H7 (cell line): ENCODE measurements around the gene MINK1. TPM values are rescaled to one million over a fixed set of nuclear protein-coding genes. Genes with fewer than 3 reads are reported as not detected.

Experiments used
- DNase-seq: peaks from one replicate; pipeline ENCODE4 v3.0.0; 2012
- H3K27me3 ChIP-seq: 2 replicates; pipeline ENCODE4 v1.6.0; 2011; ENCODE audit warnings: mild to moderate bottlenecking, low read length; ENCODE audit not compliant: control insufficient read depth, insufficient read depth
- H3K36me3 ChIP-seq: replicated peaks from 2 replicates; pipeline ENCODE4 v1.5.1; 2011; ENCODE audit warnings: low read length; ENCODE audit not compliant: control insufficient read depth, insufficient read depth
- H3K4me3 ChIP-seq: 2 replicates; pipeline ENCODE4 v1.5.1; 2011; ENCODE audit warnings: low read depth, mild to moderate bottlenecking, control low read depth, low read length, moderate library complexity; ENCODE audit not compliant: insufficient read depth
- total RNA-seq: library from RNA; depleted of rRNA; stranded (reverse); fragments of >200 nt; shearing (Covaris generic); gene quantifications from 2 replicates; pipeline ENCODE4 v1.2.3, GENCODE V29; 2014

MINK1 gene
- total RNA-seq, 1 experiment from 2014 or later: 42.4 TPM

DNA sequence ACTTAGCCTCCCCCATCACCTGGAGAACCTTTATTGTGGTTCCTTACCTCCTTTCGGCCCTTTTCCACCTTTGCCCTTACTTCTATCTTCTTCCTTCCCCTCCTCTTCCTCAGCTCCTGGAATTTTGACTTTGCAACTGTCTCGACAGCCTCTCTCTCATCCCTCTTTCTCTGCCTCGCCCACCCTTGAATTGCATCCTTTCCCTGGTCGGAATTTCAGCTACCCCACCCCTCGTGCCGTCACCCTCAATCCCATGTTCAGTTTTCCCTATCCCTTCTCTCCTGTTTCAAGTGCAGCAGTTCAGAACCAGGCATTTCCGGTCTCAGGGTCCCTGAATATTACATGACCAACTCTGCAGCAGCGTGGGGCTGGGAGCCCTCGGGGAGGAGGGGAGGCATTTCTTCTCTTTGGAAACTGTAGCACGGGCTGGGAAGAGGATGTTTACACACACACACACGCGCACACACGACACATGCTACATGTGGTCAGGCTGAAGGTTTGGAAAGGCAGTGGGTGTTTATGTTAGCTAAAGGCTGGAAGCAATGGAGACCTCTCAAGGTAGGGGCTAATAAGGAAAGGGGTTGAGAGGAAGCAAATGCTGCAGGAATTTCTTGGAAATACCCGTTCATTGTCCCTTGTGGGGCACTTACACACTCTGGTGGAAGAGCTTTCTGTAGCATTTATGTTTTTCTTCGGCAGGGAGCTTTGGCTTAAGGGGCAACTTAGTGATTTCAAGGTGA is 971 bp downstream of the MINK1 start:
- H3K36me3 ChIP-seq: peaks cover 2% of the 10 kb centered on the region
- H3K4me3 ChIP-seq: peak overlapping the region; percentile 92
- H3K27me3 ChIP-seq: no peaks in the 10 kb centered on the region
- DNase-seq: no peak

DNA sequence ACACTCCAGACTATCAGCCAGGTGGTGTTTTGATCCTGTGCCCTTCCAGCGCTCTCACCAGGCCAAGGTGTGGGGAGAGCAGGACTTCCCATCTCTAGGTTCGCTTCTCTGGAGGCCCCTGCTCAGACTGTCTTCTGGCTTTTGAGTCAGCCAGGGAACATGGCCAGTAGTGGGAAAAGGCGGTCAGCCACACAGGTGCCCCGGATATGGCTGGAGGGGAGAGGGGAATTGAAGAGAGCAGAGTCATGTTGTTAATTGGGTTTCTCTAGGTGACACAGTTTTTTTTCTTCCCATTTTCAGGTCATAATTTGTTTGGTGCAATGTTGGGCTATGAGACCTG is 1.5 kb downstream of the MINK1 start:
- no peak for DNase-seq
- H3K4me3 ChIP-seq: peak overlapping the region; percentile 92; the same call in 1 of the 2 replicates
- H3K36me3 ChIP-seq: peaks cover 2% of the 10 kb centered on the region
- no peaks in the 10 kb centered on the region for H3K27me3 ChIP-seq

DNA sequence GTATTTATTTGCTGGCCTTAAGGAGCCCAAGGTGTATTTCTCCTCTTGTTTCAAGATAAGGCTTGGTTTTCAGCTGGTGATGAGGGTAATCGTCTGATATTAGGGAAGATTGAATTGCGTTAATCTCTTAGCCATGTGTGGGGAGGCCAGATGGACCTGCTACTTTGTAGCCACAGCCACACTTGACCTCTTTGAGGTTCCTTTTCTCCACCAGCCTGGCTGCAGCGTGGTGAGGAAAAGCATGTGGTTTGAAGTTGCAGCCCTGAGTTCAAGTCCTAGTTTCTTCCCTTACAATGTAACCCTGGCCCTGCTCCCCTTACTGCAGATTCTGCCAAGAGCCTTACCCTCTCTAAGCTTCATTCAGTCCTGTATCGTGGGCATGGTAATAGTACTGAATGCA is 3.1 kb downstream of the MINK1 start:
- peaks cover 2% of the 10 kb centered on the region for H3K36me3 ChIP-seq
- no peaks in the 10 kb centered on the region for H3K27me3 ChIP-seq
- DNase-seq: no peak
- H3K4me3 ChIP-seq: no peak overlapping the region

DNA sequence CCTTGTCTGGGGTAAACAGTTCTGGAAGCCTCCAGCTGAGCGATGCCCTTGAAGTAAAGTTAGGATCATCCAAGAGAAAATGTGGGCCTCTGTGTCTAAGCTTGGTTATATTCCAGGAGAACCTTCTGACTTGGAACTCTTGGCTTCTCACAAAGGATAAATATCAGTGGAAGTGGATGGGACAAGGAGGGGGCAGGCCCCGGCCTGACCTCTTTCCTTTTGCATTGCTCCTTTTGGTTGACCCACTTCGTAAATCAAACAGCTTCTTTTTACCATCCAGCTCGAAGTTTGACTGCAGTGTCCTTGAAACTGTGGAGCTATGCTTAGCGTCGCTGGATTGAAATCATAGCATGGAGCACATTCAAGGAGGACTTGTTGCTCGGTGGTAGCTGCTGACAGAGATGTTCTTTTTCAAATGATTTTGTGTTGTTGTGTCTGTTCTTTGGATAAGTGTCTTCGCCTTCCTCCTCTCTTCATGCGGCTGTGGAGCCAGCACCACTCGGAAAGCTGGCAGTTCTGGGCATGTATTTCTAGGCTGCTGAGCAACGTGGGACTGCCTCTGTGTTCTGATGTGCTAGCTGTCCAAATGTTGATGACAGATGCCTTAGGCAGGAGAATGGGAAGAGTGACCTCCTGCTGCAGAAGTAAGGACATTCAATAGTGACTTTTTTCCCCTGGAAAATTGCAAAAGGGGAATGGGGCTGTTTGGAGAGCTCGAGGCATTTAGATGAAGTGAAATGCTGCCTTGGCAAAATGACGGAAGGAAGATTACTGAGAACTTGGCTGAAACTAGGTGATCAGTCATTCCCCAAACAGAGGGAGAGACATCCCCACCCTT is 4.5 kb downstream of the MINK1 start:
- no peak for DNase-seq
- Histone ChIP-seq H3K4me3 (no peak overlapping the region), H3K36me3 (peaks cover 2% of the 10 kb centered on the region), H3K27me3 (no peaks in the 10 kb centered on the region)

DNA sequence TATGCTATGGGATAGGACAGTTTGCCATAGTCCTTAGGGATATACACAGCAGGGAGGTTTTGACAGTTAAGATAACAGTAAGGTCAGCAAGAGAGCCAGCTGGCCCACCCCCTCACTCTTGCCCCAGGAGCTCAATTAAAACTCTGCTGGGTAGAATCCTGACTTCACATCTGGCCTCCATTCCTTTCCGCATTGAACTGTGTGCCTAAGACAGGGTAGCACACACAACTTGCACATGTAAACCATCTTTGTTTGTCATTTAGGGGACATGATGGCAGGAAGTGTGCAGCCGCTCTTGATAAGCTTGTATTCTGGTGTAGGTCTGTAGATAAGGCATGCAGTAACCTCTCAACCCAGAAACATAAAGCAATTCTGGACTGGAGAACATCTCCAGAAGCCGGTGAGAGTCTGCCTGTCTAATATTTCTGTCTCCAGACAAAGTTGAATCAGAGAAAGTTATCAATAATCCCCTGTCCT is 5.2 kb downstream of the MINK1 start:
- H3K27me3 ChIP-seq: no peaks in the 10 kb centered on the region
- DNase-seq: no peak
- peaks cover 2% of the 10 kb centered on the region for H3K36me3 ChIP-seq
- H3K4me3 ChIP-seq: no peak overlapping the region

DNA sequence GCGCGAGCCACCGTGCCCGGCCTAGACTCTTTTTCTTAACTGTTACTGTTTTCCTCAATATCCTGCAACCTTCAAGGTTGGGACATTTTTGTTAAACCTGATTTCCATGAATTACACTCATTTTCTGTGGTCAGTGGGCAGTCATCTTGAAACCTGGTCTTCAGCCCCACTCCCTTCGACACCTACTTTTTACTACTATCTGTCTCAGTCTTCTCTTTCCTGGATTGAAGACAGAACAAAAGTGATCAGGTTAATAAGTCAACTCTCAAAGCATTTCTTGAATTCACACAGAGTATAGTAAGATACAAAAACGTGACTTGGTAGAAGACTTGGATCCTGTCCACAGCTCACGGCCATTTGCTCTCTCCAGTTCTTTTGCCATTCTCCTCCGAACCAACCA is 6.1 kb downstream of the MINK1 start:
- Histone ChIP-seq H3K36me3 (peaks cover 2% of the 10 kb centered on the region), H3K4me3 (no peak overlapping the region), H3K27me3 (no peaks in the 10 kb centered on the region)
- DNase-seq: no peak

DNA sequence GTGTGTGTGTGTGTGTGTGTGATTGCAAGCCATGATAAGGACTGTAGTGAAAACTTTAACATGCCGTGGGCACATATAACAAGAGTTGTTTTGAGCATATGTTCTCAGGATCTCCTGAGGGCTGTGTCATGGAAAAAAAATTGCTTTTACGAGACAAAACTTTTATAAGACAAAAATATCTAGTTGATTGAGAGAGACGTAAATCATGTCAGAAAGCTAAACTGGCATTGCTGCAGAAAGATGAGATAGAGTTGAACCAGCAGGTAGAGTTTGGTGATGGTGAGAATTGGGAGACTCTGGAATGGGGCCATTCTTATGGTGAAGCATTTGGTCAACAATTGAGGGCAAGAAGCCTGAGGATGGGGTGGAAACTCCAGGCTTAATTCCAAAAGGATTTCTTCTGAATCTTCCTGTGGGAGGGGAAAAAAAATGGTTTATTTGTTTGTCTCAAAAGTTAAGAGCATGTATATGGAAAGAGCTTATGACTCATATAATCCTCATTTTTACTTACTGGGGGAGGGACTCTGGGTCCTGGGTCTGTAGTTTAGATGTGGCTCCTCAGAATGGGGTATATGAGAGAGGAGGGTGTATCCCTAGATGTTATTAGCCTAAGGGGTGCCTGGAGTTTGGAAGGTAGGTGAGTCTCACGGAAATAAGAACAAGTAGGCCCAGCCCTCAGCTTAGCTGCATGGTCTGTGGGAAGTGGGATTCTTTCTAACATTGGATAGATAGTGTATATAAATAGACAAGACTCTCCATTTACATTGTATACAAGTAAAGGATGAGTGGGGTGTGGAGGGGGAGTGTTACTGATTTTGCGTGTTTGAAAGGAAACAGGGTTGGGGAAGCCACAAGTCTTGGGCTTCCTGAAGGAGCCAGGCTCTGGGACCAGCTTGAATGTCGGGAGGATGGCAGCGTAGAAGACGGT is 7.1 kb downstream of the MINK1 start:
- peaks cover 2% of the 10 kb centered on the region for H3K36me3 ChIP-seq

DNA sequence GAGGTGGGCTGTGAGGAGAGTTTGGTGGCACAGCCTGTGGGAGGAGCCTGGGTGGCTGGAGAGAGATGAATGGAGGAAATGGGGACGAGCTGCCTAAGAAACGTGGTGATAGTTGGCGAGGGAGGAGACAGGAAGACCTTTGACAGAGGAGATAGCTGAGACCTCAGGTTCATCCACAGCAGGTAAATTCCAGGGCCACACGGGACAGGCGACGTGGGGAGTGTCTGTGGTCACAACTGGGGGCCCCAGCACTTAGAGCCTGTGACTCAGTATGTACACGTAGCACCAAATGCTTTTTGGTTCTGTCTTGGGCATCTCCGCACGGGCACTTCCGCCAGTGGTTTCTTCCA is 7.7 kb downstream of the MINK1 start:
- H3K27me3 ChIP-seq: no peaks in the 10 kb centered on the region
- peaks cover 2% of the 10 kb centered on the region for H3K36me3 ChIP-seq
- DNase-seq: no peak
- no peak overlapping the region for H3K4me3 ChIP-seq

More for the DNA sequence above, 7.1 kb downstream of the MINK1 start:
- no peak overlapping the region for H3K4me3 ChIP-seq
- no peak for DNase-seq
- H3K27me3 ChIP-seq: no peaks in the 10 kb centered on the region

DNA sequence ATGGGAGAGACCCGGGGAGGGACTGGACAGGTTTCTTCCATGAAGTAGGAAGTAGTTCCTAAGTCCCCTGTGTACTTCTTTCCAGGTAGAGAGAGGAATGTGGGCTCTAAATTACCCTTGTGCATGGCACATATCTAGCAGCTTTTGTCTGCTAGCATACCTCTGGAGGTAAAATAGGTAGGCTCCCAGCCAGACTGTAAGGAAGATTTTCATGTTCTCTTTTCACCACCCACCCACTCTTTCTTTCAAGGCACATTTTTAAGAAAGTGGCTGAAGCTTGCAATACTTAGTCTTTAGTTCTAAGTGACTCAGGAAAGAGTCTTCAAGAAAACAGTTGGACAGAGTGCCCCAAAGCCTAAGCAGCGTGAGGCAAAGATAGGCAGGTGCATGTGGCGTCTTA is 9.2 kb downstream of the MINK1 start:
- Histone ChIP-seq H3K4me3 (no peak overlapping the region), H3K27me3 (no peaks in the 10 kb centered on the region), H3K36me3 (peaks cover 2% of the 10 kb centered on the region)
- DNase-seq: no peak

DNA sequence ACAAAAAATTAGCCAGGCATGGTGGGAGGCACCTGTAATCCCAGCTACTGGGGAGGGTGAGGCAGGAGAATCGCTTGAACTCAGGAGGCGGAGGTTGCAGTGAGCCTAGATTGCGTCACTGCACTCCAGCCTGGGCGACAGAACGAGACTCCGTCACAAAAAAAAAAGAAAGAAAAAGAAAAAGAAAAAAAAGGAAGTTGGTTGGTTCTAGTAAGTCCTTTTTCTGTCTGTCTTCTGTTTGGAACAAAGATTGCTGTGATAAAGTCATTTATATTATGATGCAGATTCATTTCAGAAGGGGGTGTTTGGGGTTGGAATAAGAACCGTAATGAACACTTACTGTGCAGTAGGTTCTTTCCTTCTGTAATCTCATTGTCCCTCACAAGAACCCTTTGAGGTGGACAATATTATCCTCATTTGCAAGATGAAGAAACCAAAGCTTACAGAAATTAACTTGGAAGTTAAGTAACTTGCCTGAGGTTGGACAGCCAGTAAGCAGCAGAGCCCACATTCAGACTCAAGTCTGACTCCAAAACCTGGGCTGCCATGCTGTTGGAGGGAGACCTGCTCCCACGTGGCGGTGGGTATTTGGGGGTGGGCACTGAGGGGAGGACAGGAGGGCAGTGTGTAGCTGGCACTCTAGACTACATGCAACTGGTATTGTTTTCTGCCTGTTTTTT is 10.3 kb downstream of the MINK1 start:
- no peaks in the 10 kb centered on the region for H3K27me3 ChIP-seq
- H3K4me3 ChIP-seq: no peak overlapping the region
- no peak for DNase-seq
- no peaks in the 10 kb centered on the region for H3K36me3 ChIP-seq

DNA sequence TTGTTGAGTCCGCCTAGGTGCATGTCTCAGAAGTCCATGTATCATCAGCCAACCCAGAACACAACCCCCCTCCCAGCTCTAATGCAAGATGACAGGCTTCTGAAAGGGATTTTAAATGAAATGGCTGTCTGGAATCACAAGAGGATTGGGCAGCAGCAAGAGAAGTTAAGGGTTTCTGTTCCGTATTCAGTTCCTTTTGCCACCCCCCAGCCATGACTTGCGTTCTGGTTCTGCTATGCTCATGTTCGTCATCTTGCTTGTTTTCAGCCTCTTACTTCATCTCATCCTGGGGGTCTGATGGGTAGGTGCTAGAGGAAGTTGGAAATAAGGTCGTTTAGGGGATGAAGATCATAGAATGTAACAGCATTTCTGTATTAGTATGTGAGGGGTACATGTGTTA is 12.0 kb downstream of the MINK1 start:
- H3K4me3 ChIP-seq: no peak overlapping the region
- H3K36me3 ChIP-seq: no peaks in the 10 kb centered on the region
- no peaks in the 10 kb centered on the region for H3K27me3 ChIP-seq
- no peak for DNase-seq

DNA sequence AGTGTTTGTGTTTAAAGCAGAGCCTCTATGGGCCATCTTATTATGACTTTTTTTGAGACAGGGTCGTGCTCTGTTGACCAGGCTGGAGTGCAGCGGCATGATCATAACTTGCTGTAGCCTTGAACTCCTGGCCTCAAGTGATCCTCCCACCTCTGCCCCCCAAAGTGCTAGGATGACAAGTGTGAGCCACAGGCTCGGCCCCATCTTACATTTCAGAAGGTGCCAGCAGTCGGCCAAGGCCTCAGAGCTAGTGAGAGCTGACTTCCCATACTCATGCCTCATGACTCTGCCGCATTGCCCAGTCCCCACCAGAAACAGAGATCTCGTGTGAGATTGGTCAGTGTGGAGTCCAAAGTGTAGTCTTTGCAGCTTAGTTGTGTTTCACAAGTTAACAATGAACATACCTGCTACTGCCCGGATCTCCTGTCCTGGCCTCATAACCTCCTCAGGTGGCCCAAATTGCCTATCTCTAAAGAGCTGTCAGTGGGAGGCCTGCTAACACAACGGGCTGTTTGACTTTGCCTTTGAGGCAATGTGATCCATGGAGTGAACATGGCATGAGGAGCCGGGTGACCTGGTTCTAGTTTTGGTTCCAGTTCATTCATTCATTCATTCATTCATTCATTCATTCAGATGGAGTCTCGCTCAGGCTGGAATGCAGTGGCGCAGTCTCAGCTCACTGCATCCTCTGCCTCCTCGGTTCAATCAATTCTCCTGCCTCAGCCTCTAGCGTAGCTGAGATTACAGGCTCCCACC is 13.7 kb downstream of the MINK1 start:
- Histone ChIP-seq H3K36me3 (no peaks in the 10 kb centered on the region), H3K27me3 (no peaks in the 10 kb centered on the region), H3K4me3 (no peak overlapping the region)
- no peak for DNase-seq

DNA sequence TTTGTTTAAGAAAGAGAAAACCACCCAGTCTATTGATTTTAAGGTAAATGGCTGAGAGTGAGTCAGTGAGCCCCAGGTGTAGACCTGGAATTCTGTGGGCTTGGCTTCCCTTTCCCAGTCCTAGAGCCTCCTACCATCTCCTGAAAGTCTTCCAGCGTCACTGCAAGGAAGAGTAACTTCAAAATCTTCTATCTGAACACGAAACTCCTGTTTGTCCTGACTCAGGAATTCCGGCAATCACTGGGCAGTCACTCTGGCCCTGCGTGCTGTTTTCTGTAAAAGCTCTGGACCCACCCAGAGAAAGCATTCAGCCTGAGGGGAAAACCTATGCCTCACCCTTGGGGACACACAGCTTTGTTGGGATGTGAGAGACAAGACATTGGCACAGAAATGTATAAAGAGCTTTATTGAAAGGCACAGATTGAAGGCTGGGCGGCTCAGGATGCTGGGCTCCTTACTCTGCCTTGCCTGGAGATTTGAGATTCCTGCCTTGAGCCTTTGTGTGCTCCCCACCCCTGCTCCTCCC is 15.9 kb downstream of the MINK1 start:
- no peaks in the 10 kb centered on the region for H3K27me3 ChIP-seq
- peak; percentile 69 for DNase-seq
- no peak overlapping the region for H3K4me3 ChIP-seq
- H3K36me3 ChIP-seq: no peaks in the 10 kb centered on the region
